HepG2 (cell line): ENCODE measurements around the gene RIPK3. TPM values are rescaled to one million over a fixed set of nuclear protein-coding genes. Genes with fewer than 3 reads are reported as not detected.

Experiments
- ASH2L ChIP-seq: fragments of 300-600, 200-600 bp; sonication (generic); IDR thresholded peaks from 2 replicates; pipeline ENCODE4 v1.7.0; 2017; ENCODE audit warnings: low read depth, mild to moderate bottlenecking, moderate library complexity, mixed read lengths, low read length; ENCODE audit not compliant: insufficient read length
- ATF7 ChIP-seq, 2 experiments: fragments of 450-650 bp in 1 of 2; sonication (generic) in 1 of 2; formaldehyde crosslinking in 1 of 2; IDR thresholded peaks; 2 replicates each; pipeline versions ENCODE4 v1.4.0 to v1.6.1; 2016 to 2020; ENCODE audit warnings: antibody characterized with exemption in 1 of 2, mild to moderate bottlenecking in 1 of 2, missing genetic modification reagents in 1 of 2
- E2F5 ChIP-seq: sonication (generic); formaldehyde crosslinking; conservative IDR thresholded peaks from 2 replicates; pipeline ENCODE4 v1.4.0; 2020; ENCODE audit warnings: missing genetic modification reagents
- ELF4 ChIP-seq: sonication (generic); formaldehyde crosslinking; IDR thresholded peaks from 2 replicates; pipeline ENCODE4 v1.5.0; 2020; ENCODE audit warnings: missing genetic modification reagents, mild to moderate bottlenecking, moderate library complexity, borderline replicate concordance
- HMGXB3 ChIP-seq: sonication (generic); formaldehyde crosslinking; IDR thresholded peaks from 2 replicates; pipeline ENCODE4 v1.4.0; 2020; ENCODE audit warnings: missing genetic modification reagents, borderline replicate concordance
- MXI1 ChIP-seq: IDR thresholded peaks from 3 replicates; pipeline ENCODE4 v1.6.1; 2012; ENCODE audit warnings: low read depth, low read length, inconsistent platforms, borderline replicate concordance
- POLR2G ChIP-seq: fragments of 200-400 bp; formaldehyde crosslinking; IDR thresholded peaks from 2 replicates; pipeline ENCODE4 v1.6.1; 2018; ENCODE audit warnings: mild to moderate bottlenecking, low read depth, low read length, moderate library complexity
- SMAD1 ChIP-seq: sonication (generic); formaldehyde crosslinking; IDR thresholded peaks from 2 replicates; pipeline ENCODE4 v1.4.0; 2020; ENCODE audit warnings: missing genetic modification reagents, low read depth, mild to moderate bottlenecking, borderline replicate concordance
- ZMYM3 ChIP-seq: sonication (generic); formaldehyde crosslinking; IDR thresholded peaks from 2 replicates; pipeline ENCODE4 v1.5.1; 2020; ENCODE audit warnings: mild to moderate bottlenecking, missing genetic modification reagents
- ZNF83 ChIP-seq: sonication (generic); formaldehyde crosslinking; IDR thresholded peaks from 2 replicates; pipeline ENCODE4 v1.4.0; 2020; ENCODE audit warnings: missing genetic modification reagents, mild to moderate bottlenecking, borderline replicate concordance
- polyA plus RNA-seq, 8 experiments: library from polyadenylated mRNA; depleted of rRNA in 3 of 8; stranded (reverse) in 7 of 8; unstranded in 1 of 8; fragments of >200 nt; fragmentation: Illumina TruSeq in 4 of 8; extraction: Trizol in 4 of 8; gene quantifications; 2 replicates each; pipeline versions ENCODE4 v1.2.1 to v1.2.3, GENCODE V29; 2011 to 2016; ENCODE audit warnings: low read depth in 4 of 8, missing spikeins in 1 of 8, mixed read lengths in 1 of 8; ENCODE audit not compliant: insufficient read depth in 1 of 8
- total RNA-seq, 5 experiments: library from RNA; depleted of rRNA; stranded (reverse); fragments of >200 nt; fragmentation: Illumina TruSeq; extraction: Trizol; gene quantifications; 2 replicates each; pipeline ENCODE4 v1.2.3, GENCODE V29; 2016; ENCODE audit warnings: low read depth in 1 of 5
- TF ChIP-seq, protein P1 (sequence below), 2 experiments: fragments of 450-650 bp in 1 of 2; sonication (generic) in 1 of 2; formaldehyde crosslinking in 1 of 2; IDR thresholded peaks; 2 replicates each; pipeline versions ENCODE4 v1.6.1 to v1.8.0; 2016 to 2022; ENCODE audit warnings: antibody characterized with exemption in 1 of 2, mild to moderate bottlenecking in 1 of 2, missing genetic modification reagents in 1 of 2
- TF ChIP-seq, protein P2 (sequence below): sonication (generic); formaldehyde crosslinking; IDR thresholded peaks from 2 replicates; pipeline ENCODE4 v1.8.0; 2022; ENCODE audit warnings: mild to moderate bottlenecking, missing genetic modification reagents, moderate library complexity

Gene RIPK3
- total and polyA plus RNA-seq, 2 of the 13 experiments (the other 11 are each of a cell fraction or from before 2014, with no cell fraction given): not detected

DNA sequence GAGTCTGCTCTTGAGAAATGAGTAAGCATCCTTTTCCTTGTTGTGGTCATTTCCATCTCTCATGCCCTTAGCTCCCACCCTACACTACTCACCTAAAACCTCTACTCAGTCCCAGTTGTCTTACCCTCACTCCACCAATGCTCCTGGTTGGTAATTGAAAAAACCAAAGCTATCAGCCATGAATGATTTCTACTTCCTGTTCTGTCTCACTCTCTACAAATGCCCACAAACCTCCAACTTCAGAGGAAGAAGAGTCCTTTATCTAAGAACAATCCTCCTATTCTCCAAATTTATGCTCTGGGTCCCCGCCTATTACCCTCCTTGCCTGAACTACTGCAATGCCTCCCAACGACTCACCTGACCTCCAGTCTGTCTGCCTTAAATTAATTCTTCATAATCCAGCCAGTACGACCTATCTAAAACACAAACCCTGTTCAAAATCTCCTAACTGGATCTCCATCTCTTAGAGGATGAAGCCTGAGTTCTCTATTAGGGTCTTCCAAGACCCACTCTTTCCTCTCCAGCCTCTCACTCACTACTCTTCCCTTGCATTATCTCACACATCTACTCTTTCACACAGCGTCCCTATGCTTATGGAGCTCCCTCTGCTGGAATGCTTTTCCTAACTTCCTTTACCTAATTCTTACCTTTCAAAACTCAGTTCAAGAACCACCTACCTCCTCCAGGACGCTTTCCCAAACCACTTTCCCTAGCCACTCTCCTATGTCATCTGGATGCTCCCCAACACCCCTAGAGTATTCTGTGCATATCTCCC is 42.4 kb downstream of the RIPK3 start (continued):
- TF ChIP-seq HMGXB3 (CRISPR knock-in tag) (no peak), MXI1 (peak; percentile 40; the same call in 1 of the 3 replicates), POLR2G (no peak), SMAD1 (CRISPR knock-in tag) (no peak), ZMYM3 (no peak), ASH2L (no peak), E2F5 (no peak), ELF4 (no peak), ZNF83 (CRISPR knock-in tag) (no peak), ATF7 (IDR thresholded peaks at IDR 0.05) (no peak), ATF7 (CRISPR knock-in tag; IDR thresholded peaks at IDR 0.05) (no peak)
- TF ChIP-seq, protein P1, sequence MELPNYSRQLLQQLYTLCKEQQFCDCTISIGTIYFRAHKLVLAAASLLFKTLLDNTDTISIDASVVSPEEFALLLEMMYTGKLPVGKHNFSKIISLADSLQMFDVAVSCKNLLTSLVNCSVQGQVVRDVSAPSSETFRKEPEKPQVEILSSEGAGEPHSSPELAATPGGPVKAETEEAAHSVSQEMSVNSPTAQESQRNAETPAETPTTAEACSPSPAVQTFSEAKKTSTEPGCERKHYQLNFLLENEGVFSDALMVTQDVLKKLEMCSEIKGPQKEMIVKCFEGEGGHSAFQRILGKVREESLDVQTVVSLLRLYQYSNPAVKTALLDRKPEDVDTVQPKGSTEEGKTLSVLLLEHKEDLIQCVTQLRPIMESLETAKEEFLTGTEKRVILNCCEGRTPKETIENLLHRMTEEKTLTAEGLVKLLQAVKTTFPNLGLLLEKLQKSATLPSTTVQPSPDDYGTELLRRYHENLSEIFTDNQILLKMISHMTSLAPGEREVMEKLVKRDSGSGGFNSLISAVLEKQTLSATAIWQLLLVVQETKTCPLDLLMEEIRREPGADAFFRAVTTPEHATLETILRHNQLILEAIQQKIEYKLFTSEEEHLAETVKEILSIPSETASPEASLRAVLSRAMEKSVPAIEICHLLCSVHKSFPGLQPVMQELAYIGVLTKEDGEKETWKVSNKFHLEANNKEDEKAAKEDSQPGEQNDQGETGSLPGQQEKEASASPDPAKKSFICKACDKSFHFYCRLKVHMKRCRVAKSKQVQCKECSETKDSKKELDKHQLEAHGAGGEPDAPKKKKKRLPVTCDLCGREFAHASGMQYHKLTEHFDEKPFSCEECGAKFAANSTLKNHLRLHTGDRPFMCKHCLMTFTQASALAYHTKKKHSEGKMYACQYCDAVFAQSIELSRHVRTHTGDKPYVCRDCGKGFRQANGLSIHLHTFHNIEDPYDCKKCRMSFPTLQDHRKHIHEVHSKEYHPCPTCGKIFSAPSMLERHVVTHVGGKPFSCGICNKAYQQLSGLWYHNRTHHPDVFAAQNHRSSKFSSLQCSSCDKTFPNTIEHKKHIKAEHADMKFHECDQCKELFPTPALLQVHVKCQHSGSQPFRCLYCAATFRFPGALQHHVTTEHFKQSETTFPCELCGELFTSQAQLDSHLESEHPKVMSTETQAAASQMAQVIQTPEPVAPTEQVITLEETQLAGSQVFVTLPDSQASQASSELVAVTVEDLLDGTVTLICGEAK (IDR thresholded peaks at IDR 0.05): no peak
- TF ChIP-seq, protein P1 (CRISPR knock-in tag; IDR thresholded peaks at IDR 0.05): no peak; the same call in 1 of the 2 replicates
- TF ChIP-seq, protein P2, sequence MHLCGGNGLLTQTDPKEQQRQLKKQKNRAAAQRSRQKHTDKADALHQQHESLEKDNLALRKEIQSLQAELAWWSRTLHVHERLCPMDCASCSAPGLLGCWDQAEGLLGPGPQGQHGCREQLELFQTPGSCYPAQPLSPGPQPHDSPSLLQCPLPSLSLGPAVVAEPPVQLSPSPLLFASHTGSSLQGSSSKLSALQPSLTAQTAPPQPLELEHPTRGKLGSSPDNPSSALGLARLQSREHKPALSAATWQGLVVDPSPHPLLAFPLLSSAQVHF: no peak
